Liver (tissue), 9 donors: ENCODE results near the gene PNPLA2. TPM values are rescaled to one million over a fixed set of nuclear protein-coding genes. Genes with fewer than 3 reads are reported as not detected.

Source experiments
- DNase-seq: peaks from one replicate; pipeline ENCODE4 v3.0.0-alpha.2; 2017; ENCODE audit warnings: low spot score
- H3K27ac ChIP-seq, 2 donors: one replicate each; pipeline ENCODE4 v1.7.0; 2013; ENCODE audit warnings: inconsistent platforms in 2 of 2, low read length in 2 of 2, control low read depth in 1 of 2, low read depth in 1 of 2, mild to moderate bottlenecking in 1 of 2
- H3K27me3 ChIP-seq, 4 donors: one replicate each; pipeline versions ENCODE4 v1.6.1 to v1.7.0; 2013; ENCODE audit warnings: low read length in 3 of 4, inconsistent platforms in 1 of 4, mild to moderate bottlenecking in 1 of 4, moderate library complexity in 1 of 4; ENCODE audit not compliant: control insufficient read depth in 4 of 4, insufficient read depth in 4 of 4
- H3K36me3 ChIP-seq, 4 donors: one replicate each; pipeline versions ENCODE4 v1.6.1 to v1.7.0; 2013; ENCODE audit warnings: low read length in 3 of 4, mild to moderate bottlenecking in 3 of 4, low read depth in 1 of 4, moderate library complexity in 1 of 4; ENCODE audit not compliant: control insufficient read depth in 4 of 4, insufficient read depth in 3 of 4
- H3K4me1 ChIP-seq, 4 donors: one replicate each; pipeline versions ENCODE4 v1.6.1 to v1.7.0; 2013; ENCODE audit warnings: low read length in 3 of 4, mild to moderate bottlenecking in 3 of 4, moderate library complexity in 1 of 4; ENCODE audit not compliant: control insufficient read depth in 4 of 4, insufficient read depth in 4 of 4
- H3K4me3 ChIP-seq, 3 donors: one replicate each; pipeline versions ENCODE4 v1.6.1 to v1.7.0; 2013; ENCODE audit warnings: low read length in 3 of 3, control low read depth in 1 of 3, low read depth in 1 of 3, mild to moderate bottlenecking in 1 of 3
- H3K9ac ChIP-seq, 2 donors: one replicate each; pipeline ENCODE4 v1.7.0; 2013; ENCODE audit warnings: low read length in 2 of 2, mild to moderate bottlenecking in 2 of 2, moderate library complexity in 2 of 2, control low read depth in 1 of 2, low read depth in 1 of 2
- H3K9me3 ChIP-seq, 4 donors: one replicate each; pipeline versions ENCODE4 v1.6.1 to v1.7.0; 2013; ENCODE audit warnings: low read length in 3 of 4; ENCODE audit not compliant: control insufficient read depth in 4 of 4
- CTCF ChIP-seq: fragments of 150-350 bp; IDR thresholded peaks from 2 replicates; pipeline ENCODE4 v1.5.1; 2017; ENCODE audit warnings: improper control_type of control experiment, low read depth, low read length; ENCODE audit not compliant: missing input control
- EGR1 ChIP-seq, 2 donors: IDR thresholded peaks; 2 replicates each; pipeline ENCODE4 v1.6.1; 2016 to 2018; ENCODE audit warnings: antibody characterized with exemption in 2 of 2, low read depth in 2 of 2
- FOXA1 ChIP-seq: IDR thresholded peaks from 2 replicates; pipeline ENCODE4 v1.6.1; 2016; ENCODE audit warnings: antibody characterized with exemption
- FOXA2 ChIP-seq: IDR thresholded peaks from 2 replicates; pipeline ENCODE4 v1.6.1; 2016; ENCODE audit warnings: antibody characterized with exemption
- HNF4G ChIP-seq: IDR thresholded peaks from 2 replicates; pipeline ENCODE4 v1.6.1; 2016; ENCODE audit warnings: antibody characterized with exemption
- NR2F2 ChIP-seq: IDR thresholded peaks from 2 replicates; pipeline ENCODE4 v1.6.1; 2016; ENCODE audit warnings: antibody characterized with exemption
- RAD21 ChIP-seq, 2 donors: IDR thresholded peaks; 2 replicates each; pipeline ENCODE4 v1.6.1; 2016; ENCODE audit warnings: antibody characterized with exemption in 2 of 2, mild to moderate bottlenecking in 2 of 2
- RXRA ChIP-seq, 2 donors: IDR thresholded peaks; 2 replicates each; pipeline ENCODE4 v1.6.1; 2017 to 2018; ENCODE audit warnings: antibody characterized with exemption in 2 of 2, mild to moderate bottlenecking in 1 of 2
- SP1 ChIP-seq: IDR thresholded peaks from 2 replicates; pipeline ENCODE4 v1.6.1; 2018; ENCODE audit warnings: antibody characterized with exemption, mild to moderate bottlenecking
- TAF1 ChIP-seq: conservative IDR thresholded peaks from 2 replicates; pipeline ENCODE4 v1.6.1; 2016; ENCODE audit warnings: antibody characterized with exemption, mild to moderate bottlenecking
- ZBTB33 ChIP-seq: IDR thresholded peaks from 2 replicates; pipeline ENCODE4 v1.6.1; 2016; ENCODE audit warnings: antibody characterized with exemption
- WGBS: extraction: QIAGEN DNeasy Blood & Tissue Kit; methylation state at CpG from one replicate; pipeline ENCODE4 v1.1.7; 2013; 5-methylcytosine and 5-hydroxymethylcytosine counted together
- polyA plus RNA-seq, 2 donors: library from polyadenylated mRNA; stranded (reverse) in 1 of 2; unstranded in 1 of 2; fragments of 200-250 nt in 1 of 2; fragments of >200 nt in 1 of 2; fragmentation: Nextera tagmentation in 1 of 2; extraction: Ambion mirVana in 1 of 2; gene quantifications; one replicate each; pipeline versions ENCODE4 v1.2.1 to v1.2.3, GENCODE V29; 2013 to 2015
- total RNA-seq, 2 donors: library from RNA; depleted of rRNA; stranded (reverse); fragments of >200 nt; gene quantifications; one replicate each; pipeline ENCODE4 v1.2.3, GENCODE V29; 2014
- TF ChIP-seq, protein P1 (sequence below): IDR thresholded peaks from 2 replicates; pipeline ENCODE4 v1.6.1; 2016; ENCODE audit warnings: antibody characterized with exemption
- TF ChIP-seq, protein P2 (sequence below): IDR thresholded peaks from 2 replicates; pipeline ENCODE4 v1.6.1; 2016; ENCODE audit warnings: antibody characterized with exemption
- TF ChIP-seq, protein P3 (sequence below): IDR thresholded peaks from 2 replicates; pipeline ENCODE4 v1.6.1; 2016; ENCODE audit warnings: antibody characterized with exemption, mild to moderate bottlenecking
- donor health status: healthy.
- donor health status: healthy.
- donor health status: healthy.
- donor health status: healthy.
- donor health status: healthy.

PNPLA2 gene
- total and polyA plus RNA-seq, 4 donors: 13.7 to 58.9 (median 27.2) TPM

- Histone ChIP-seq H3K27ac (peak within 1 kb of the TSS; percentile 76 to 90), H3K4me1 (peaks cover 18 to 56% (median 34%) of the 10 kb centered on the region in 4 donors), H3K9me3 (no peaks in the 10 kb centered on the region), H3K36me3 (peaks cover 2 to 20% (median 7%) of the 10 kb centered on the region in 4 donors), H3K27me3 (no peaks in the 10 kb centered on the region), H3K9ac (peak within 1 kb of the TSS; percentile 69 to 89), H3K4me3 (peak within 1 kb of the TSS; percentile 96 to 100 (median 97))
- TF ChIP-seq ZBTB33: no peak
- TF ChIP-seq, protein P1, sequence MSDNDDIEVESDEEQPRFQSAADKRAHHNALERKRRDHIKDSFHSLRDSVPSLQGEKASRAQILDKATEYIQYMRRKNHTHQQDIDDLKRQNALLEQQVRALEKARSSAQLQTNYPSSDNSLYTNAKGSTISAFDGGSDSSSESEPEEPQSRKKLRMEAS: peak; percentile 18
- DNase-seq: peak; percentile 93
- WGBS: under 1% methylated on average over 87 of the region's 87 CpGs
Observed at GRCh38 chr11:842370-843002, 23.8 kb downstream of the PNPLA2 start, which contains the start of the genes POLR2L and TSPAN4. Gene POLR2L (minus strand): TSS chr11:842529. CDS start chr11:842508, 21 bp downstream. Gene TSPAN4 (plus strand): TSS chr11:842852. CDS start chr11:850305, 7,453 bp downstream.

- peaks cover 18 to 55% (median 34%) of the 10 kb centered on the region in 4 donors for H3K4me1 ChIP-seq
- 2% methylated on average over 53 of the region's 53 CpGs for WGBS
- TF ChIP-seq RAD21 (IDR thresholded peaks at IDR 0.05) (no peak), EGR1 (IDR thresholded peaks at IDR 0.05; ENCODE audit: low read depth in 2 of 2) (no peak), NR2F2 (no peak), TAF1 (no peak), ZBTB33 (no peak), RXRA (IDR thresholded peaks at IDR 0.05) (no peak), SP1 (no peak), FOXA2 (no peak), HNF4G (no peak), CTCF (no peak), FOXA1 (no peak)
- TF ChIP-seq, protein P1: no peak
- TF ChIP-seq, protein P2, sequence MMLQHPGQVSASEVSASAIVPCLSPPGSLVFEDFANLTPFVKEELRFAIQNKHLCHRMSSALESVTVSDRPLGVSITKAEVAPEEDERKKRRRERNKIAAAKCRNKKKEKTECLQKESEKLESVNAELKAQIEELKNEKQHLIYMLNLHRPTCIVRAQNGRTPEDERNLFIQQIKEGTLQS: no peak
- TF ChIP-seq, protein P3, sequence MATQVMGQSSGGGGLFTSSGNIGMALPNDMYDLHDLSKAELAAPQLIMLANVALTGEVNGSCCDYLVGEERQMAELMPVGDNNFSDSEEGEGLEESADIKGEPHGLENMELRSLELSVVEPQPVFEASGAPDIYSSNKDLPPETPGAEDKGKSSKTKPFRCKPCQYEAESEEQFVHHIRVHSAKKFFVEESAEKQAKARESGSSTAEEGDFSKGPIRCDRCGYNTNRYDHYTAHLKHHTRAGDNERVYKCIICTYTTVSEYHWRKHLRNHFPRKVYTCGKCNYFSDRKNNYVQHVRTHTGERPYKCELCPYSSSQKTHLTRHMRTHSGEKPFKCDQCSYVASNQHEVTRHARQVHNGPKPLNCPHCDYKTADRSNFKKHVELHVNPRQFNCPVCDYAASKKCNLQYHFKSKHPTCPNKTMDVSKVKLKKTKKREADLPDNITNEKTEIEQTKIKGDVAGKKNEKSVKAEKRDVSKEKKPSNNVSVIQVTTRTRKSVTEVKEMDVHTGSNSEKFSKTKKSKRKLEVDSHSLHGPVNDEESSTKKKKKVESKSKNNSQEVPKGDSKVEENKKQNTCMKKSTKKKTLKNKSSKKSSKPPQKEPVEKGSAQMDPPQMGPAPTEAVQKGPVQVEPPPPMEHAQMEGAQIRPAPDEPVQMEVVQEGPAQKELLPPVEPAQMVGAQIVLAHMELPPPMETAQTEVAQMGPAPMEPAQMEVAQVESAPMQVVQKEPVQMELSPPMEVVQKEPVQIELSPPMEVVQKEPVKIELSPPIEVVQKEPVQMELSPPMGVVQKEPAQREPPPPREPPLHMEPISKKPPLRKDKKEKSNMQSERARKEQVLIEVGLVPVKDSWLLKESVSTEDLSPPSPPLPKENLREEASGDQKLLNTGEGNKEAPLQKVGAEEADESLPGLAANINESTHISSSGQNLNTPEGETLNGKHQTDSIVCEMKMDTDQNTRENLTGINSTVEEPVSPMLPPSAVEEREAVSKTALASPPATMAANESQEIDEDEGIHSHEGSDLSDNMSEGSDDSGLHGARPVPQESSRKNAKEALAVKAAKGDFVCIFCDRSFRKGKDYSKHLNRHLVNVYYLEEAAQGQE: no peak
Observed at GRCh38 chr11:843086-843734, 24.5 kb downstream of the PNPLA2 start.

More at GRCh38 chr11:843086-843734, 24.5 kb downstream of the PNPLA2 start:
- no peak for DNase-seq
- Histone ChIP-seq H3K27me3 (no peaks in the 10 kb centered on the region), H3K9ac (peak overlapping the region; percentile 54), H3K9me3 (no peaks in the 10 kb centered on the region), H3K36me3 (peaks cover 2 to 15% (median 5%) of the 10 kb centered on the region in 4 donors), H3K27ac (peak overlapping the region; percentile 76 to 90), H3K4me3 (peak overlapping the region; percentile 32 to 97 (median 96))
